CD14-positive monocyte (primary cell): ENCODE results near the gene TRMT10A. TPM values are rescaled to one million over a fixed set of nuclear protein-coding genes. Genes with fewer than 3 reads are reported as not detected.

Experiments
- DNase-seq, 3 donors: peaks; one replicate each; pipeline ENCODE4 v3.0.0-alpha.2; 2011 to 2022
- H2AFZ ChIP-seq: 2 replicates; pipeline ENCODE4 v1.6.0; 2012; ENCODE audit warnings: mild to moderate bottlenecking, low read depth, low read length, inconsistent platforms; ENCODE audit not compliant: insufficient read depth, poor library complexity, severe bottlenecking
- H3K27ac ChIP-seq, 2 donors: 1 replicate in 1 of 2; 2 replicates in 1 of 2; pipeline ENCODE4 v1.5.1; 2012 to 2013; ENCODE audit warnings: low read length in 2 of 2, control low read depth in 1 of 2, inconsistent platforms in 1 of 2, low read depth in 1 of 2, mild to moderate bottlenecking in 1 of 2
- H3K27me3 ChIP-seq, 2 donors: one replicate each; pipeline versions ENCODE4 v1.6.0 to v1.6.1; 2011 to 2013; ENCODE audit warnings: low read length in 2 of 2; ENCODE audit not compliant: control insufficient read depth in 2 of 2, insufficient read depth in 2 of 2
- H3K36me3 ChIP-seq, 2 donors: replicated peaks in 1 of 2; 1 replicate in 1 of 2; 2 replicates in 1 of 2; pipeline versions ENCODE4 v1.5.1 to v1.6.1; 2012 to 2013; ENCODE audit warnings: low read length in 2 of 2, control low read depth in 1 of 2, inconsistent platforms in 1 of 2, mild to moderate bottlenecking in 1 of 2; ENCODE audit not compliant: insufficient read depth in 2 of 2, control insufficient read depth in 1 of 2
- H3K4me1 ChIP-seq, 2 donors: 1 replicate in 1 of 2; 2 replicates in 1 of 2; pipeline versions ENCODE4 v1.5.1 to v1.6.1; 2012 to 2013; ENCODE audit warnings: low read length in 2 of 2, control low read depth in 1 of 2, inconsistent platforms in 1 of 2, mild to moderate bottlenecking in 1 of 2, moderate library complexity in 1 of 2; ENCODE audit not compliant: insufficient read depth in 2 of 2, control insufficient read depth in 1 of 2
- H3K4me2 ChIP-seq: replicated peaks from 2 replicates; pipeline ENCODE3; 2012; ENCODE audit warnings: low read length, moderate library complexity, mild to moderate bottlenecking; ENCODE audit not compliant: poor library complexity, severe bottlenecking; ENCODE audit errors: extremely low read depth
- H3K4me3 ChIP-seq, 3 experiments: fragments of 200-600 bp in 1 of 3; sonication (generic) in 1 of 3; replicated peaks in 1 of 3; 1 replicate in 2 of 3; 2 replicates in 1 of 3; pipeline ENCODE4 v1.5.1; 2011 to 2013; ENCODE audit warnings: low read length in 3 of 3, mild to moderate bottlenecking in 3 of 3, control low read depth in 2 of 3, low read depth in 2 of 3, inconsistent platforms in 1 of 3, moderate library complexity in 1 of 3
- H3K79me2 ChIP-seq: 2 replicates; pipeline ENCODE4 v1.6.0; 2012; ENCODE audit warnings: mild to moderate bottlenecking, control low read depth, inconsistent platforms, low read length, moderate library complexity; ENCODE audit not compliant: insufficient read depth
- H3K9ac ChIP-seq: 2 replicates; pipeline ENCODE4 v1.6.0; 2017; ENCODE audit warnings: low read length, mild to moderate bottlenecking; ENCODE audit not compliant: insufficient read depth, poor library complexity, severe bottlenecking
- H3K9me3 ChIP-seq, 2 donors: replicated peaks in 1 of 2; 1 replicate in 1 of 2; 2 replicates in 1 of 2; pipeline versions ENCODE4 v1.5.1 to v1.6.1; 2012 to 2013; ENCODE audit warnings: low read length in 2 of 2, control low read depth in 1 of 2; ENCODE audit not compliant: control insufficient read depth in 1 of 2, insufficient read depth in 1 of 2
- H4K20me1 ChIP-seq: 2 replicates; pipeline ENCODE4 v1.6.0; 2012; ENCODE audit warnings: mild to moderate bottlenecking, low read length, control low read depth, moderate library complexity; ENCODE audit not compliant: insufficient read depth
- H3K27ac Mint-ChIP-seq, 7 donors: one replicate each; pipeline ENCODE4 v1.8.0; 2020; ENCODE audit warnings: mild to moderate bottlenecking in 7 of 7, mixed read lengths in 7 of 7, moderate library complexity in 6 of 7, inconsistent platforms in 2 of 7
- H3K27me3 Mint-ChIP-seq, 3 donors: one replicate each; pipeline ENCODE4 v1.8.0; 2021 to 2022; ENCODE audit warnings: low read depth in 3 of 3, mild to moderate bottlenecking in 3 of 3, mixed read lengths in 3 of 3, moderate library complexity in 3 of 3, inconsistent platforms in 1 of 3
- H3K36me3 Mint-ChIP-seq, 2 donors: one replicate each; pipeline ENCODE4 v1.8.0; 2020; ENCODE audit warnings: mixed read lengths in 2 of 2, inconsistent platforms in 1 of 2, mild to moderate bottlenecking in 1 of 2
- H3K4me1 Mint-ChIP-seq: one replicate; pipeline ENCODE4 v1.8.0; 2020; ENCODE audit warnings: mild to moderate bottlenecking, mixed read lengths
- H3K4me3 Mint-ChIP-seq, 2 donors: one replicate each; pipeline ENCODE4 v1.8.0; 2020; ENCODE audit warnings: mild to moderate bottlenecking in 2 of 2, mixed read lengths in 2 of 2, moderate library complexity in 1 of 2
- H3K9me3 Mint-ChIP-seq, 7 donors: one replicate each; pipeline ENCODE4 v1.8.0; 2020 to 2022; ENCODE audit warnings: mixed read lengths in 7 of 7, mild to moderate bottlenecking in 6 of 7, moderate library complexity in 6 of 7, inconsistent platforms in 2 of 7
- CTCF ChIP-seq: fragments of 200-600 bp; IDR thresholded peaks from one replicate; pipeline ENCODE4 v1.8.0; 2022; ENCODE audit warnings: antibody characterized with exemption, mild to moderate bottlenecking
- WGBS: methylation state at CpG from one replicate; pipeline ENCODE4 v1.1.5; 2013; ENCODE audit warnings: missing lambda C conversion rate; ENCODE audit not compliant: insufficient coverage; 5-methylcytosine and 5-hydroxymethylcytosine counted together
- intact Hi-C, 2 donors: fragments of 100-400 bp; cut with micrococcal nuclease; formaldehyde crosslinking; loops; one replicate each; pipeline versions ENCODE4 v1.15.0 to v1.15.1; 2023
- polyA plus RNA-seq, 3 donors: library from polyadenylated mRNA; depleted of rRNA in 1 of 3; unstranded in 2 of 3; stranded (reverse) in 1 of 3; fragments of 300-500 nt in 2 of 3; fragments of >200 nt in 1 of 3; fragmentation: Illumina TruSeq in 2 of 3; gene quantifications; 1 replicate in 2 of 3; 2 replicates in 1 of 3; pipeline ENCODE4 v1.2.3, GENCODE V29; 2012 to 2021

Gene TRMT10A
- polyA plus RNA-seq, 3 donors: 1.6 to 3.9 (median 3.4) TPM

- Histone ChIP-seq H3K4me3 (no peak overlapping the region), H3K9ac (no peak overlapping the region), H2AFZ (no peak overlapping the region), H4K20me1 (no peaks in the 10 kb centered on the region), H3K27me3 (peaks cover 16 to 37% of the 10 kb centered on the region in 2 donors), H3K27ac (no peak overlapping the region), H3K4me2 (no peak overlapping the region), H3K9me3 (no peaks in the 10 kb centered on the region), H3K79me2 (no peaks in the 10 kb centered on the region), H3K4me1 (peaks cover 0 to 4% of the 10 kb centered on the region in 2 donors), H3K36me3 (no peaks in the 10 kb centered on the region)
- Mint-ChIP-seq H3K4me1 (peaks cover 6% of the 10 kb centered on the region), H3K36me3 (no peaks in the 10 kb centered on the region), H3K9me3 (no peaks in the 10 kb centered on the region), H3K4me3 (no peak overlapping the region), H3K27me3 (peaks cover 14 to 23% (median 18%) of the 10 kb centered on the region in 3 donors), H3K27ac (no peak overlapping the region)
- WGBS: no CpG with 5 or more reads among the region's 1 CpG
- DNase-seq: no peak
- intact Hi-C loops: no loop called here
- no peak for TF ChIP-seq CTCF
Measured at GRCh38 chr4:99571883-99572282, 8.0 kb upstream of the TRMT10A start.

DNA sequence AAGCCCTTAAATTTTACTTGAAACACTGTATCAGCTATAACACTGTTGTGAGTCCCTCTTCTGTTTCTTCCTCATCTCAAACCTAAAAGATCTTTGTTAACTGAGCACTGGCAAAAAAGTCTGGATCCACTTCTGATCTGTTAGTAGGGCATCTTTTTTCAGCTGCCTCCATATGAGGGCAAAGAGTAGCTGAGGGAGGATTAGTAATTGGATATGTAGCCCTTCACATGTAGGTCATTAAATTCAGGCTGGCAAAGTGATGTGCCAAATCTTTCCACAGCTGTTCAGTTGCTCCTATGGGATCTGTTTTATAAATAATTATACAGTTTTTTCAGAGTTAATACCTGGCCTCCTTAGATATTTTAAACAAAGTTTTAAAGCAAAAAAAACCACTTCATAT is 1.1 kb upstream of the TRMT10A start:
- no peak for TF ChIP-seq CTCF
- Mint-ChIP-seq H3K4me1 (peaks cover 6% of the 10 kb centered on the region), H3K27me3 (peaks cover 6 to 12% (median 10%) of the 10 kb centered on the region in 3 donors), H3K27ac (no peak overlapping the region), H3K4me3 (no peak overlapping the region), H3K9me3 (peaks cover 0 to 3% (median 0%) of the 10 kb centered on the region in 7 donors), H3K36me3 (no peaks in the 10 kb centered on the region)
- Histone ChIP-seq H3K27me3 (peaks cover 10 to 25% of the 10 kb centered on the region in 2 donors), H3K4me3 (no peak overlapping the region), H3K9me3 (no peaks in the 10 kb centered on the region), H3K4me1 (peaks cover 8 to 9% of the 10 kb centered on the region in 2 donors), H3K36me3 (no peaks in the 10 kb centered on the region), H3K27ac (no peak overlapping the region), H3K4me2 (no peak overlapping the region), H2AFZ (peak overlapping the region; percentile 93), H3K9ac (no peak overlapping the region), H3K79me2 (no peaks in the 10 kb centered on the region), H4K20me1 (no peaks in the 10 kb centered on the region)
- intact Hi-C loops: loop anchor here (5.0 kb wide), 6 partner anchors 242 to 1418 kb away; partner anchors contain the start of genes LAMTOR3 (in 2 of the 2), DAPP1 (in 1 of the 2), DNAJB14 (in 1 of the 2) and H2AZ1 (in 1 of the 2)
- no peak for DNase-seq
